CD4-positive, alpha-beta T cell (primary cell): ENCODE results near the gene IZUMO2. TPM values are rescaled to one million over a fixed set of nuclear protein-coding genes. Genes with fewer than 3 reads are reported as not detected.

ENCODE experiments used
- ATAC-seq: fragments of 200-7000 bp; cut with Tn5 transposase; one replicate; pipeline ENCODE4 v1.10.0; 2022; ENCODE audit warnings: mild to moderate bottlenecking; ENCODE audit not compliant: poor library complexity
- CTCF ChIA-PET: fragments of 350-600 bp; sonication (Branson Sonifier 250); formaldehyde crosslinking; loops from one replicate; lab custom pipeline; 2021; ENCODE audit warnings: antibody characterized with exemption, inconsistent platforms; lab: Charles Lee
- POLR2A ChIA-PET: fragments of 350-600 bp; sonication (Branson Sonifier 250); formaldehyde crosslinking; loops from one replicate; lab custom pipeline; 2021; ENCODE audit warnings: antibody characterized with exemption, inconsistent platforms; lab: Charles Lee
- DNase-seq, 14 experiments: peaks; one replicate each; pipeline ENCODE4 v3.0.0-alpha.2; 2013 to 2020; ENCODE audit warnings: mixed read lengths in 2 of 14
- H3K27ac ChIP-seq, 2 donors: one replicate each; pipeline versions ENCODE4 v1.5.1 to v1.7.0; 2013; ENCODE audit warnings: low read length in 2 of 2, low read depth in 1 of 2, mild to moderate bottlenecking in 1 of 2
- H3K27me3 ChIP-seq, 2 experiments: 1 replicate in 1 of 2; 2 replicates in 1 of 2; pipeline versions ENCODE4 v1.6.1 to v1.7.0; 2013; ENCODE audit warnings: low read length in 2 of 2, control low read depth in 1 of 2, mild to moderate bottlenecking in 1 of 2, moderate library complexity in 1 of 2; ENCODE audit not compliant: insufficient read depth in 2 of 2, control insufficient read depth in 1 of 2
- H3K36me3 ChIP-seq: one replicate; pipeline ENCODE4 v1.6.1; 2013; ENCODE audit warnings: low read length, control low read depth; ENCODE audit not compliant: insufficient read depth
- H3K4me1 ChIP-seq: one replicate; pipeline ENCODE4 v1.6.1; 2013; ENCODE audit warnings: low read length, control low read depth; ENCODE audit not compliant: insufficient read depth
- H3K4me3 ChIP-seq: one replicate; pipeline ENCODE4 v1.5.1; 2013; ENCODE audit warnings: mild to moderate bottlenecking, low read length, moderate library complexity
- H3K9me3 ChIP-seq, 2 experiments: 1 replicate in 1 of 2; 2 replicates in 1 of 2; pipeline versions ENCODE4 v1.6.1 to v1.7.0; 2013; ENCODE audit warnings: low read length in 2 of 2, mild to moderate bottlenecking in 2 of 2, control low read depth in 1 of 2, moderate library complexity in 1 of 2; ENCODE audit not compliant: control insufficient read depth in 1 of 2, insufficient read depth in 1 of 2
- H3K27ac Mint-ChIP-seq: one replicate; pipeline ENCODE4 v1.8.0; 2020; ENCODE audit warnings: mixed read lengths
- H3K27me3 Mint-ChIP-seq: one replicate; pipeline ENCODE4 v1.8.0; 2021; ENCODE audit warnings: mixed read lengths
- H3K36me3 Mint-ChIP-seq: one replicate; pipeline ENCODE4 v1.8.0; 2021; ENCODE audit warnings: low read depth, mixed read lengths
- H3K4me1 Mint-ChIP-seq: one replicate; pipeline ENCODE4 v1.8.0; 2021; ENCODE audit warnings: low read depth, mixed read lengths
- H3K4me3 Mint-ChIP-seq: one replicate; pipeline ENCODE4 v1.8.0; 2020; ENCODE audit warnings: mild to moderate bottlenecking, mixed read lengths
- H3K9me3 Mint-ChIP-seq: one replicate; pipeline ENCODE4 v1.8.0; 2020; ENCODE audit warnings: mixed read lengths
- CTCF ChIP-seq: fragments of 200-600 bp; IDR thresholded peaks from one replicate; pipeline ENCODE4 v1.8.0; 2022; ENCODE audit warnings: antibody characterized with exemption, mild to moderate bottlenecking
- intact Hi-C, 2 experiments: fragments of 100-400 bp; cut with DNase I in 1 of 2; cut with micrococcal nuclease in 1 of 2; formaldehyde crosslinking; loops; one replicate each; pipeline versions ENCODE4 v1.15.1 to v1.9.0; 2023 to 2025; cut with DNase I, micrococcal nuclease
- total RNA-seq, 174 experiments: library from RNA in 2 of 174; stranded (reverse) in 2 of 174; gene quantifications; one replicate each; pipeline ENCODE4 v1.2.3 and lab custom pipeline; 2021 to 2026

The IZUMO2 gene
- total RNA-seq, 2 experiments from 2014 or later, result not detected

- no peaks in the 10 kb centered on the region for H3K4me1 ChIP-seq
- peaks cover 2 to 8% of the 10 kb centered on the region in 2 experiments for H3K27me3 ChIP-seq
- H3K4me3 Mint-ChIP-seq, result no peak overlapping the region
- intact Hi-C loops, result no loop called here
- no peaks in the 10 kb centered on the region for H3K9me3 Mint-ChIP-seq
- no peak overlapping the region for H3K27ac Mint-ChIP-seq
- H3K4me1 Mint-ChIP-seq, result no peaks in the 10 kb centered on the region
- CTCF ChIA-PET, result no interaction called here
- POLR2A ChIA-PET, result no interaction called here
- peaks cover 0 to 12% of the 10 kb centered on the region in 2 experiments for H3K9me3 ChIP-seq
- H3K27me3 Mint-ChIP-seq, result peaks cover 32% of the 10 kb centered on the region
- H3K36me3 Mint-ChIP-seq, result no peaks in the 10 kb centered on the region
- no peak for DNase-seq
- H3K36me3 ChIP-seq, result no peaks in the 10 kb centered on the region
- no peak for ATAC-seq
- no peak overlapping the region for H3K4me3 ChIP-seq
- no peak for TF ChIP-seq CTCF
- H3K27ac ChIP-seq, result no peak overlapping the region
These were observed 9.6 kb upstream of the IZUMO2 start for GRCh38 chr19:50172726-50173125.

GRCh38 chr19:50171752-50172151 is 8.7 kb upstream of the IZUMO2 start:
- ChIA-PET CTCF (no interaction called here), POLR2A (no interaction called here)
- H3K4me3 Mint-ChIP-seq, result no peak overlapping the region
- TF ChIP-seq CTCF, result no peak
- no peaks in the 10 kb centered on the region for H3K36me3 Mint-ChIP-seq
- Histone ChIP-seq H3K9me3 (peaks cover 0 to 7% of the 10 kb centered on the region in 2 experiments), H3K4me3 (no peak overlapping the region), H3K36me3 (no peaks in the 10 kb centered on the region), H3K4me1 (no peaks in the 10 kb centered on the region), H3K27ac (no peak overlapping the region), H3K27me3 (peaks cover 4 to 13% of the 10 kb centered on the region in 2 experiments)
- no peaks in the 10 kb centered on the region for H3K9me3 Mint-ChIP-seq
- no peak for DNase-seq
- H3K4me1 Mint-ChIP-seq, result no peaks in the 10 kb centered on the region
- H3K27me3 Mint-ChIP-seq, result peaks cover 39% of the 10 kb centered on the region
- no peak for ATAC-seq
- intact Hi-C loops, result no loop called here
- H3K27ac Mint-ChIP-seq, result no peak overlapping the region

- Histone ChIP-seq H3K4me1 (no peaks in the 10 kb centered on the region), H3K36me3 (no peaks in the 10 kb centered on the region), H3K4me3 (no peak overlapping the region), H3K9me3 (peaks cover 0 to 20% of the 10 kb centered on the region in 2 experiments), H3K27ac (no peak overlapping the region), H3K27me3 (peaks cover 7 to 27% of the 10 kb centered on the region in 2 experiments)
- no peak overlapping the region for H3K27ac Mint-ChIP-seq
- H3K27me3 Mint-ChIP-seq, result peaks cover 48% of the 10 kb centered on the region
- DNase-seq, result no peak
- no peaks in the 10 kb centered on the region for H3K4me1 Mint-ChIP-seq
- H3K9me3 Mint-ChIP-seq, result no peaks in the 10 kb centered on the region
- POLR2A ChIA-PET, result no interaction called here
- CTCF ChIA-PET, result no interaction called here
- TF ChIP-seq CTCF, result no peak
- H3K36me3 Mint-ChIP-seq, result no peaks in the 10 kb centered on the region
- ATAC-seq, result no peak
- intact Hi-C loops, result no loop called here
- H3K4me3 Mint-ChIP-seq, result no peak overlapping the region
These were observed 4.2 kb upstream of the IZUMO2 start for GRCh38 chr19:50167314-50167721.
